Tibial artery (tissue), 4 donors: Measurements from ENCODE around the gene ADAMTS9.

Experiments
- DNase-seq, 2 donors: peaks; one replicate each; pipeline ENCODE4 v3.0.0-alpha.2; 2019
- H3K27ac ChIP-seq, 2 donors: fragments of 200-600 bp; sonication (generic) in 1 of 2; 1 replicate in 1 of 2; 2 replicates in 1 of 2; pipeline ENCODE4 v1.5.1; 2018 to 2019; ENCODE audit warnings: mild to moderate bottlenecking in 1 of 2
- H3K27me3 ChIP-seq, 2 donors: fragments of 200-600 bp; sonication (generic) in 1 of 2; one replicate each; pipeline versions ENCODE4 v1.5.1 to v1.6.0; 2016 to 2019
- H3K36me3 ChIP-seq, 3 donors: fragments of 200-600 bp; sonication (generic) in 2 of 3; one replicate each; pipeline ENCODE4 v1.5.1; 2016 to 2019; ENCODE audit warnings: mild to moderate bottlenecking in 2 of 3
- H3K4me1 ChIP-seq, 4 donors: fragments of 200-600 bp; sonication (generic) in 2 of 4; 1 replicate in 3 of 4; 2 replicates in 1 of 4; pipeline ENCODE4 v1.5.1; 2016 to 2019
- H3K4me3 ChIP-seq, 2 donors: fragments of 200-600 bp; sonication (generic) in 1 of 2; 1 replicate in 1 of 2; 2 replicates in 1 of 2; pipeline ENCODE4 v1.5.1; 2018 to 2019; ENCODE audit warnings: mild to moderate bottlenecking in 2 of 2
- H3K9me3 ChIP-seq, 3 donors: fragments of 200-600 bp; sonication (generic) in 1 of 3; one replicate each; pipeline ENCODE4 v1.5.1; 2016 to 2019
- intact Hi-C: fragments of 100-400 bp; cut with DNase I; formaldehyde crosslinking; loops from one replicate; pipeline ENCODE4 v1.15.0; 2023; ENCODE audit warnings: low total_unique reads
- TF ChIP-seq, protein P1 (sequence below), 2 experiments: fragments of 200-600 bp in 1 of 2; fragments of 450-650 bp in 1 of 2; IDR thresholded peaks; one replicate each; pipeline ENCODE4 v1.5.1; 2017 to 2019; ENCODE audit warnings: antibody characterized with exemption in 2 of 2, mild to moderate bottlenecking in 1 of 2, moderate library complexity in 1 of 2

ADAMTS9 gene

DNA sequence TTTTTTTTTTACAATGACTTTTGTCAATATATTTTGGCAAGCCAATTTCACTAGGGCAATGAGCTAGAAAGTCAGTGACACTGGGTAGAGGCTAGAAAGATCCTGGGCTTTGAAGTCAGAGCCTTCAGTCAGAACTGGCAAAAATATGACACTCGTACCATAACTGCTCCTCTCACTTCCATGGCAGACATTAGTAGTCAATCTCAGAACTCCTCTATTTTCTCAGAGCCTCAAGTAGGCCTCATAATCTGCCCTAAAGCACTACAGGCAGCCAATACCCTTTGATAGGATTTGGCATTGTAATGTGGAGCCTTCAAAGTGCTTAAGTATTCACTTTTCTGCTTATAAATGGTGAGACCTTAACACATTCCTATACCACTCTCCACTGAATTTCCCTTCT is 67.8 kb downstream of the ADAMTS9 start:
- Histone ChIP-seq H3K4me3 (no peak overlapping the region), H3K27ac (no peak overlapping the region), H3K4me1 (no peaks in the 10 kb centered on the region), H3K36me3 (peaks cover 0 to 35% (median 20%) of the 10 kb centered on the region in 3 donors), H3K9me3 (no peaks in the 10 kb centered on the region), H3K27me3 (no peaks in the 10 kb centered on the region)
- intact Hi-C loops = no loop called here
- no peak for DNase-seq
- TF ChIP-seq, protein P1, sequence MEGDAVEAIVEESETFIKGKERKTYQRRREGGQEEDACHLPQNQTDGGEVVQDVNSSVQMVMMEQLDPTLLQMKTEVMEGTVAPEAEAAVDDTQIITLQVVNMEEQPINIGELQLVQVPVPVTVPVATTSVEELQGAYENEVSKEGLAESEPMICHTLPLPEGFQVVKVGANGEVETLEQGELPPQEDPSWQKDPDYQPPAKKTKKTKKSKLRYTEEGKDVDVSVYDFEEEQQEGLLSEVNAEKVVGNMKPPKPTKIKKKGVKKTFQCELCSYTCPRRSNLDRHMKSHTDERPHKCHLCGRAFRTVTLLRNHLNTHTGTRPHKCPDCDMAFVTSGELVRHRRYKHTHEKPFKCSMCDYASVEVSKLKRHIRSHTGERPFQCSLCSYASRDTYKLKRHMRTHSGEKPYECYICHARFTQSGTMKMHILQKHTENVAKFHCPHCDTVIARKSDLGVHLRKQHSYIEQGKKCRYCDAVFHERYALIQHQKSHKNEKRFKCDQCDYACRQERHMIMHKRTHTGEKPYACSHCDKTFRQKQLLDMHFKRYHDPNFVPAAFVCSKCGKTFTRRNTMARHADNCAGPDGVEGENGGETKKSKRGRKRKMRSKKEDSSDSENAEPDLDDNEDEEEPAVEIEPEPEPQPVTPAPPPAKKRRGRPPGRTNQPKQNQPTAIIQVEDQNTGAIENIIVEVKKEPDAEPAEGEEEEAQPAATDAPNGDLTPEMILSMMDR (IDR thresholded peaks at IDR 0.05) = no peak

DNA sequence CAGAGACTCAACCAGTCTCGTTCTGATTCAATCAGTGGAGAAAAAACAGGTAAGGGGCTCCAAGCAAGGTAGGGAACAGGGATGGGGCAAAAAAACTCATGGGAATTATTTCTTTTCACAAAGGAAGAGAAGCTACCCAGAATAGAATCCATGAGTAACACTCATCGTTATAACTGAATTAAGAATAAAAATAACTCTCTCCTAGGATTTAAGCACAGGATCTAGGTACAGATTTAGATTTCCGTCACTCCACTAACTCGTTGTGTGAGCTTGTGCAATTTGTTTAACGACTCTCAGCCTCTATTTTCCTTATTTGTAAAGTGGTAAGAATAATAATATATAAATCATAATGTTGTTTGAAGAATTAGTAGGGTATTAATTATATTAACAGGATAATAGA is 68.6 kb downstream of the ADAMTS9 start:
- TF ChIP-seq, protein P1 (IDR thresholded peaks at IDR 0.05) = no peak
- H3K27ac ChIP-seq = no peak overlapping the region
- no peak for DNase-seq
- no peaks in the 10 kb centered on the region for H3K27me3 ChIP-seq
- H3K4me1 ChIP-seq = no peaks in the 10 kb centered on the region
- H3K36me3 ChIP-seq = peaks cover 0 to 39% (median 20%) of the 10 kb centered on the region in 3 donors
- intact Hi-C loops = no loop called here
- no peak overlapping the region for H3K4me3 ChIP-seq
- H3K9me3 ChIP-seq = no peaks in the 10 kb centered on the region

DNA sequence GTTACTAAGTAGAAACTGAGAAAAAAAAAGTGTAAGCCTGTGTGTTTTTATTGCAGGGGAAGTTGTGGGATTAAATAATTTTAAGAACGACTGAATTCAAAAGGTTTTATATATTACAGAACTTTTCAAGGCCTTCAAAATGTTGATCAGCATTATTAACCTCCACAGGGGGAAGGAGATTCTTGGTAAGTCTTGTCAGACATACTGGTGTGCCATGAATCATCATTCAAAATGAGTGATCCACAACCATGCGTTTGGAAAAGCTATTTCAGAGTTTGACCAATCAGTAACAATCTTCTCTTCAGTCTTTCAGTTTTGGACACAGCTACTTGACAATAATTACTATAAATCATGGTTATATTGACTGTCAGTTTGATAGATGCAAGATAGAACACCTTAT is 70.2 kb downstream of the ADAMTS9 start:
- no peak for DNase-seq
- H3K36me3 ChIP-seq = peaks cover 0 to 28% (median 20%) of the 10 kb centered on the region in 3 donors
- TF ChIP-seq, protein P1 (IDR thresholded peaks at IDR 0.05) = no peak
- H3K27me3 ChIP-seq = no peaks in the 10 kb centered on the region
- H3K4me1 ChIP-seq = peaks cover 0 to 12% (median 6%) of the 10 kb centered on the region in 4 donors
- intact Hi-C loops = no loop called here
- no peaks in the 10 kb centered on the region for H3K9me3 ChIP-seq
- no peak overlapping the region for H3K27ac ChIP-seq
- H3K4me3 ChIP-seq = no peak overlapping the region

DNA sequence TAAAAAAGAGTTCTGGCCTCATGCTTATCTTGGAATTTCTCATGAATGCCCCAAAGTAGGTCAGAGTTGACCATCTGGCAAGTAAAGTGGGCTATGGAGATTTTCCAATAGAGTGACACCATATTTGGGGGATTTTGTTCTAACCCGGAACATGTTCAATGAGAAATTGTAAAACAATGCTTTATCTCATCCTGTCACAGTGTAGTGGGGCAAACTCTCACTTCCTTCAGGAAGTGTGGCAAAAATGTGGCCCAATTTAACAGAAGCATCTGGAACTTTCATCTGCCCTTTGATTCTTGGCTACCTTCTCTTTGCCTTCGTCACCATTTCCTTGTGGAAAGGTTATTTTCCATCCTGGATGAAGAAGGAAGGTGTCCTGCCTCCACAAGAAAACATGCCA is 70.8 kb downstream of the ADAMTS9 start:
- Histone ChIP-seq H3K4me3 (no peak overlapping the region), H3K27ac (no peak overlapping the region), H3K4me1 (peaks cover 0 to 18% (median 6%) of the 10 kb centered on the region in 4 donors), H3K36me3 (peaks cover 0 to 28% (median 14%) of the 10 kb centered on the region in 3 donors), H3K9me3 (no peaks in the 10 kb centered on the region), H3K27me3 (no peaks in the 10 kb centered on the region)
- DNase-seq = no peak
- intact Hi-C loops = no loop called here
- TF ChIP-seq, protein P1 (IDR thresholded peaks at IDR 0.05) = no peak

DNA sequence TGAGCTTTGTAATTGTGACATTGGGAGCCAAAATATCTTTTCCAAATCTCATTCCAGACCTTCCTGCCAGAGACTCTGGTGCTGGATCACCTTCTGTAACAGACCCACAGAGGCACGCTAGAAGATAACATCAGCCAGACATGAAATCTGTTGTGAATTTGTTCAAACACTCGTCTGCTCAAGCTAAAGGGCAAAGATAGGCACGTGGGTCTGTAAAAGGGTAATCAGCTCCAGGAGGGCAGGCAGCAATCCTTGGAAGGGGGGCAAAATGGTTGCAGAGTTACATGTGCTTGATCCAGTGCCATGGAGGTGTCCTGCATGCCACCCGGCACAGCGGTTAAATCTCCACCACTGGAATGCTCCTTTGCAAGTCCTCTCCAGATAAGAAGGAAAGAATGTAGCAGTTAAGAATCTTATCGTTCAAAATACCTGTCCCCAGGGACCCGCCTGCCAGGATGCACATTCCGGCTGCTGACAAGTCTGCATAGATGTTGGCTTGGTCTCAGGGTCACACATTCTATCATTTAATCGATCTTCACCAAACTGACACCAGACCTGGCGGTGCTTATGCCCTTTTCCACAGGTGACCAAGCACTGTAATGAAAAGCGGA is 74.8 kb downstream of the ADAMTS9 start:
- Histone ChIP-seq H3K27ac (peak overlapping the region; percentile 54 to 74), H3K27me3 (no peaks in the 10 kb centered on the region), H3K4me3 (no peak overlapping the region), H3K4me1 (peaks cover 0 to 22% (median 6%) of the 10 kb centered on the region in 4 donors), H3K36me3 (peaks cover 0 to 13% (median 4%) of the 10 kb centered on the region in 3 donors), H3K9me3 (no peaks in the 10 kb centered on the region)
- TF ChIP-seq, protein P1 (IDR thresholded peaks at IDR 0.05) = no peak
- intact Hi-C loops = no loop called here
- no peak for DNase-seq
